GM12878 (cell line): ENCODE data around the gene VTA1. TPM values are rescaled to one million over a fixed set of nuclear protein-coding genes. Genes with fewer than 3 reads are reported as not detected.

Experiments used
- ATAC-seq: fragments of 200-7000 bp; cut with Tn5 transposase; 3 replicates; pipeline ENCODE4 v1.9.1; 2020; ENCODE audit warnings: mild to moderate bottlenecking, moderate library complexity
- BruUV-seq: library from RNA; stranded (reverse); fragments of 400-500 nt; replicated peaks from 2 replicates; lab custom pipeline; 2021; lab: Mats Ljungman, UMichigan
- CTCF ChIA-PET: fragments of 300-600 bp; sonication (Branson Sonifier 250); formaldehyde crosslinking; extraction: SDS; loops from one replicate; lab custom pipeline; 2021; ENCODE audit warnings: inconsistent platforms; lab: Yijun Ruan, JAX
- POLR2A ChIA-PET: fragments of 350-600 bp; formaldehyde crosslinking; extraction: SDS; loops from one replicate; lab custom pipeline; 2021; ENCODE audit warnings: inconsistent platforms; lab: Charles Lee
- RAD21 ChIA-PET: fragments of 300-600 bp; sonication (Branson Sonifier 250); formaldehyde crosslinking; loops from one replicate; lab custom pipeline; 2023; ENCODE audit warnings: antibody characterized with exemption; ENCODE audit not compliant: unreplicated experiment; lab: Charles Lee
- SMC1A ChIA-PET: fragments of 300-600 bp; sonication (Branson Sonifier 250); formaldehyde crosslinking; loops from one replicate; lab custom pipeline; 2023; ENCODE audit not compliant: unreplicated experiment, uncharacterized antibody; lab: Charles Lee
- DNase-seq: peaks from one replicate; pipeline ENCODE4 v3.0.0-alpha.2; 2011; ENCODE audit warnings: low read depth, low spot score
- FAIRE-seq: peaks from 3 replicates; lab custom pipeline; 2011; peaks lifted over from hg19 to GRCh38; lab: Jason Lieb, UNC
- H2AFZ ChIP-seq: 2 replicates; pipeline ENCODE4 v1.6.0; 2011; ENCODE audit warnings: low read depth, low read length, control low read depth; ENCODE audit not compliant: control insufficient read depth
- H3K27ac ChIP-seq: 2 replicates; pipeline ENCODE4 v1.5.1; 2011; ENCODE audit warnings: control low read depth; ENCODE audit not compliant: control insufficient read depth, insufficient read depth
- H3K27me3 ChIP-seq, 2 experiments: replicated peaks in 1 of 2; 2 replicates each; pipeline versions ENCODE4 v1.6.0 to v1.6.1; 2011; ENCODE audit warnings: low read length in 1 of 2; ENCODE audit not compliant: control insufficient read depth in 2 of 2, insufficient read depth in 2 of 2
- H3K36me3 ChIP-seq, 2 experiments: 2 replicates each; pipeline ENCODE4 v1.5.1; 2011; ENCODE audit warnings: low read length in 1 of 2; ENCODE audit not compliant: control insufficient read depth in 2 of 2, insufficient read depth in 2 of 2
- H3K4me1 ChIP-seq: 2 replicates; pipeline ENCODE4 v1.6.1; 2011; ENCODE audit warnings: mild to moderate bottlenecking, low read length, moderate library complexity, mixed read lengths; ENCODE audit not compliant: control insufficient read depth, insufficient read depth
- H3K4me2 ChIP-seq: 2 replicates; pipeline ENCODE4 v1.6.0; 2011; ENCODE audit warnings: control low read depth; ENCODE audit not compliant: control insufficient read depth, insufficient read depth
- H3K4me3 ChIP-seq: fragments of 200-600 bp; sonication (generic); 2 replicates; pipeline ENCODE4 v1.5.1; 2016
- H3K79me2 ChIP-seq: 2 replicates; pipeline ENCODE4 v1.6.0; 2011; ENCODE audit warnings: low read length; ENCODE audit not compliant: control insufficient read depth, insufficient read depth
- H3K9ac ChIP-seq: 2 replicates; pipeline ENCODE4 v1.8.0; 2011; ENCODE audit warnings: low read length, control low read depth, mixed read lengths; ENCODE audit not compliant: control insufficient read depth, insufficient read depth
- H3K9me3 ChIP-seq: replicated peaks from 3 replicates; pipeline ENCODE4 v1.5.1; 2011; ENCODE audit warnings: mild to moderate bottlenecking, low read length; ENCODE audit not compliant: control insufficient read depth, insufficient read depth
- H4K20me1 ChIP-seq: 2 replicates; pipeline ENCODE4 v1.6.0; 2011; ENCODE audit not compliant: control insufficient read depth, insufficient read depth
- BHLHE40 ChIP-seq, 2 experiments: fragments of 450-650 bp in 1 of 2; IDR thresholded peaks; 2 replicates each; pipeline ENCODE4 v1.6.1; 2011 to 2017; ENCODE audit warnings: low read depth in 2 of 2, borderline replicate concordance in 1 of 2, improper control_type of control experiment in 1 of 2, low read length in 1 of 2, mild to moderate bottlenecking in 1 of 2
- EP300 ChIP-seq, 2 experiments: fragments of 150-350 bp in 1 of 2; IDR thresholded peaks; 2 replicates each; pipeline ENCODE4 v1.6.1; 2011 to 2012; ENCODE audit warnings: low read depth in 2 of 2, low read length in 2 of 2, borderline replicate concordance in 1 of 2, improper control_type of control experiment in 1 of 2, inconsistent platforms in 1 of 2; ENCODE audit not compliant: control insufficient read depth in 1 of 2
- IKZF2 ChIP-seq, 2 experiments: fragments of 450-650 bp; IDR thresholded peaks; 2 replicates each; pipeline ENCODE4 v1.6.1; 2017; ENCODE audit warnings: mild to moderate bottlenecking in 2 of 2, moderate library complexity in 2 of 2
- POLR2AphosphoS2 ChIP-seq: IDR thresholded peaks from 2 replicates; pipeline ENCODE4 v1.6.1; 2011; ENCODE audit warnings: low read depth, mild to moderate bottlenecking, low read length, improper control_type of control experiment, moderate library complexity
- RCOR1 ChIP-seq: conservative IDR thresholded peaks from 2 replicates; pipeline ENCODE4 v1.6.1; 2012; ENCODE audit warnings: low read depth, low read length, improper control_type of control experiment
- ZSCAN29 ChIP-seq: fragments of 450-650 bp; IDR thresholded peaks from 2 replicates; pipeline ENCODE4 v1.6.1; 2017; ENCODE audit warnings: mild to moderate bottlenecking, moderate library complexity
- WGBS: methylation state at CpG from one replicate; pipeline ENCODE4 v1.1.6; 2016; ENCODE audit warnings: low lambda C conversion rate; ENCODE audit not compliant: insufficient replicate concordance, insufficient coverage; ENCODE audit errors: missing lambda C conversion rate; 5-methylcytosine and 5-hydroxymethylcytosine counted together
- in situ Hi-C: fragments of 300-500 bp; cut with MboI; formaldehyde crosslinking; loops from 9 replicates; pipeline ENCODE4 v1.14.3; 2018; ENCODE audit warnings: mixed read lengths
- intact Hi-C: fragments of 100-400 bp; cut with micrococcal nuclease; formaldehyde crosslinking; loops from one replicate; pipeline ENCODE4 v1.14.2; 2022; ENCODE audit not compliant: unreplicated experiment
- polyA plus RNA-seq, 11 experiments: library from polyadenylated mRNA; depleted of rRNA in 4 of 11; unstranded in 6 of 11; stranded (reverse) in 5 of 11; fragments of >200 nt; fragmentation: Nextera tagmentation in 4 of 11; fragmentation: Illumina TruSeq in 1 of 11; extraction: Ambion mirVana in 4 of 11; extraction: Trizol in 1 of 11; gene quantifications; 1 replicate in 1 of 11; 2 replicates in 10 of 11; pipeline versions ENCODE4 v1.2.1 to v1.2.3, GENCODE V29; 2011 to 2016; ENCODE audit warnings: inconsistent platforms in 2 of 11, missing spikeins in 2 of 11, low read depth in 1 of 11
- total RNA-seq, 4 experiments: library from RNA; depleted of rRNA in 3 of 4; stranded (reverse); fragments of >200 nt in 3 of 4; fragmentation: Illumina TruSeq in 1 of 4; extraction: Trizol in 1 of 4; gene quantifications; 2 replicates each; pipeline versions ENCODE4 v1.2.1 to v1.2.3, GENCODE V29; 2013 to 2021
- TF ChIP-seq, protein P1 (sequence below), 3 experiments: IDR thresholded peaks in 2 of 3; conservative IDR thresholded peaks in 1 of 3; 2 replicates each; pipeline ENCODE4 v1.5.1; 2011; ENCODE audit warnings: low read depth in 3 of 3, low read length in 3 of 3, mild to moderate bottlenecking in 3 of 3, control low read depth in 2 of 3, moderate library complexity in 2 of 3, inconsistent platforms in 1 of 3, mixed read lengths in 1 of 3; ENCODE audit not compliant: control insufficient read depth in 2 of 3, insufficient read depth in 1 of 3; ENCODE audit errors: extremely low read depth in 1 of 3

Gene VTA1
- total and polyA plus RNA-seq, 10 of the 15 experiments (the other 5 are each of a cell fraction or from before 2014, with no cell fraction given) = 48.3 to 126 (median 90.7) TPM

GRCh38 chr6:142132625-142133024 is 14.4 kb upstream of the VTA1 start, which contains the start of gene GJE1:
Gene GJE1, plus strand, starts transcription at chr6:142132925. Its CDS starts 234 bp downstream, at chr6:142133159.
- Histone ChIP-seq H2AFZ (no peak within 1 kb of the TSS), H3K4me2 (no peak within 1 kb of the TSS), H3K4me3 (no peak within 1 kb of the TSS), H3K36me3 (no peaks in the 10 kb centered on the region), H3K4me1 (no peaks in the 10 kb centered on the region), H3K27me3 (no peaks in the 10 kb centered on the region), H3K9ac (no peak within 1 kb of the TSS), H4K20me1 (no peaks in the 10 kb centered on the region), H3K79me2 (no peaks in the 10 kb centered on the region), H3K27ac (no peak within 1 kb of the TSS), H3K9me3 (no peaks in the 10 kb centered on the region)
- POLR2A ChIA-PET = no interaction called here
- RAD21 ChIA-PET = no interaction called here
- DNase-seq (no peak), ATAC-seq (no peak), FAIRE-seq (no peak)
- intact Hi-C loops (no loop called here), in situ Hi-C loops (no loop called here)
- CTCF ChIA-PET = interaction anchor here (1.2 kb wide), 1 partner anchor 17 kb away, joined by 4 read pairs; no protein-coding TSS in a partner anchor
- TF ChIP-seq, protein P1, sequence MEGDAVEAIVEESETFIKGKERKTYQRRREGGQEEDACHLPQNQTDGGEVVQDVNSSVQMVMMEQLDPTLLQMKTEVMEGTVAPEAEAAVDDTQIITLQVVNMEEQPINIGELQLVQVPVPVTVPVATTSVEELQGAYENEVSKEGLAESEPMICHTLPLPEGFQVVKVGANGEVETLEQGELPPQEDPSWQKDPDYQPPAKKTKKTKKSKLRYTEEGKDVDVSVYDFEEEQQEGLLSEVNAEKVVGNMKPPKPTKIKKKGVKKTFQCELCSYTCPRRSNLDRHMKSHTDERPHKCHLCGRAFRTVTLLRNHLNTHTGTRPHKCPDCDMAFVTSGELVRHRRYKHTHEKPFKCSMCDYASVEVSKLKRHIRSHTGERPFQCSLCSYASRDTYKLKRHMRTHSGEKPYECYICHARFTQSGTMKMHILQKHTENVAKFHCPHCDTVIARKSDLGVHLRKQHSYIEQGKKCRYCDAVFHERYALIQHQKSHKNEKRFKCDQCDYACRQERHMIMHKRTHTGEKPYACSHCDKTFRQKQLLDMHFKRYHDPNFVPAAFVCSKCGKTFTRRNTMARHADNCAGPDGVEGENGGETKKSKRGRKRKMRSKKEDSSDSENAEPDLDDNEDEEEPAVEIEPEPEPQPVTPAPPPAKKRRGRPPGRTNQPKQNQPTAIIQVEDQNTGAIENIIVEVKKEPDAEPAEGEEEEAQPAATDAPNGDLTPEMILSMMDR (IDR thresholded peaks at IDR 0.05 in 2 of 3, conservative IDR thresholded peaks at IDR 0.05 in 1 of 3; ENCODE audit: control insufficient read depth in 2 of 3, extremely low read depth in 1 of 3, insufficient read depth in 1 of 3, low read depth in 3 of 3, low read length in 3 of 3) = no peak
- TF ChIP-seq BHLHE40 (IDR thresholded peaks at IDR 0.05; ENCODE audit: borderline replicate concordance in 1 of 2, low read depth in 2 of 2, low read length in 1 of 2) = no peak
- TF ChIP-seq EP300 (IDR thresholded peaks at IDR 0.05; ENCODE audit: borderline replicate concordance in 1 of 2, control insufficient read depth in 1 of 2, low read depth in 2 of 2, low read length in 2 of 2) = no peak
- TF ChIP-seq RCOR1 = no peak
- no peak for TF ChIP-seq ZSCAN29
- no peak for TF ChIP-seq POLR2AphosphoS2
- TF ChIP-seq IKZF2 (IDR thresholded peaks at IDR 0.05) = no peak
- no TSS peak for BruUV-seq
- SMC1A ChIA-PET = interaction anchor here (1.2 kb wide), 1 partner anchor 19 kb away, joined by 3 read pairs; no protein-coding TSS in a partner anchor
- 0% methylated on average over 1 of the region's 1 CpG for WGBS
